CD14-positive monocyte (primary cell): ENCODE results near the gene TRAF5. TPM values are rescaled to one million over a fixed set of nuclear protein-coding genes. Genes with fewer than 3 reads are reported as not detected.

ENCODE experiments used
- DNase-seq, 3 donors: peaks; one replicate each; pipeline ENCODE4 v3.0.0-alpha.2; 2011 to 2022
- H2AFZ ChIP-seq: 2 replicates; pipeline ENCODE4 v1.6.0; 2012; ENCODE audit warnings: mild to moderate bottlenecking, low read depth, low read length, inconsistent platforms; ENCODE audit not compliant: insufficient read depth, poor library complexity, severe bottlenecking
- H3K27ac ChIP-seq, 2 donors: 1 replicate in 1 of 2; 2 replicates in 1 of 2; pipeline ENCODE4 v1.5.1; 2012 to 2013; ENCODE audit warnings: low read length in 2 of 2, control low read depth in 1 of 2, inconsistent platforms in 1 of 2, low read depth in 1 of 2, mild to moderate bottlenecking in 1 of 2
- H3K27me3 ChIP-seq, 2 donors: one replicate each; pipeline versions ENCODE4 v1.6.0 to v1.6.1; 2011 to 2013; ENCODE audit warnings: low read length in 2 of 2; ENCODE audit not compliant: control insufficient read depth in 2 of 2, insufficient read depth in 2 of 2
- H3K36me3 ChIP-seq, 2 donors: replicated peaks in 1 of 2; 1 replicate in 1 of 2; 2 replicates in 1 of 2; pipeline versions ENCODE4 v1.5.1 to v1.6.1; 2012 to 2013; ENCODE audit warnings: low read length in 2 of 2, control low read depth in 1 of 2, inconsistent platforms in 1 of 2, mild to moderate bottlenecking in 1 of 2; ENCODE audit not compliant: insufficient read depth in 2 of 2, control insufficient read depth in 1 of 2
- H3K4me1 ChIP-seq, 2 donors: 1 replicate in 1 of 2; 2 replicates in 1 of 2; pipeline versions ENCODE4 v1.5.1 to v1.6.1; 2012 to 2013; ENCODE audit warnings: low read length in 2 of 2, control low read depth in 1 of 2, inconsistent platforms in 1 of 2, mild to moderate bottlenecking in 1 of 2, moderate library complexity in 1 of 2; ENCODE audit not compliant: insufficient read depth in 2 of 2, control insufficient read depth in 1 of 2
- H3K4me2 ChIP-seq: replicated peaks from 2 replicates; pipeline ENCODE3; 2012; ENCODE audit warnings: low read length, moderate library complexity, mild to moderate bottlenecking; ENCODE audit not compliant: poor library complexity, severe bottlenecking; ENCODE audit errors: extremely low read depth
- H3K4me3 ChIP-seq, 3 experiments: fragments of 200-600 bp in 1 of 3; sonication (generic) in 1 of 3; replicated peaks in 1 of 3; 1 replicate in 2 of 3; 2 replicates in 1 of 3; pipeline ENCODE4 v1.5.1; 2011 to 2013; ENCODE audit warnings: low read length in 3 of 3, mild to moderate bottlenecking in 3 of 3, control low read depth in 2 of 3, low read depth in 2 of 3, inconsistent platforms in 1 of 3, moderate library complexity in 1 of 3
- H3K79me2 ChIP-seq: 2 replicates; pipeline ENCODE4 v1.6.0; 2012; ENCODE audit warnings: mild to moderate bottlenecking, control low read depth, inconsistent platforms, low read length, moderate library complexity; ENCODE audit not compliant: insufficient read depth
- H3K9ac ChIP-seq: 2 replicates; pipeline ENCODE4 v1.6.0; 2017; ENCODE audit warnings: low read length, mild to moderate bottlenecking; ENCODE audit not compliant: insufficient read depth, poor library complexity, severe bottlenecking
- H3K9me3 ChIP-seq, 2 donors: replicated peaks in 1 of 2; 1 replicate in 1 of 2; 2 replicates in 1 of 2; pipeline versions ENCODE4 v1.5.1 to v1.6.1; 2012 to 2013; ENCODE audit warnings: low read length in 2 of 2, control low read depth in 1 of 2; ENCODE audit not compliant: control insufficient read depth in 1 of 2, insufficient read depth in 1 of 2
- H4K20me1 ChIP-seq: 2 replicates; pipeline ENCODE4 v1.6.0; 2012; ENCODE audit warnings: mild to moderate bottlenecking, low read length, control low read depth, moderate library complexity; ENCODE audit not compliant: insufficient read depth
- H3K27ac Mint-ChIP-seq, 7 donors: one replicate each; pipeline ENCODE4 v1.8.0; 2020; ENCODE audit warnings: mild to moderate bottlenecking in 7 of 7, mixed read lengths in 7 of 7, moderate library complexity in 6 of 7, inconsistent platforms in 2 of 7
- H3K27me3 Mint-ChIP-seq, 3 donors: one replicate each; pipeline ENCODE4 v1.8.0; 2021 to 2022; ENCODE audit warnings: low read depth in 3 of 3, mild to moderate bottlenecking in 3 of 3, mixed read lengths in 3 of 3, moderate library complexity in 3 of 3, inconsistent platforms in 1 of 3
- H3K36me3 Mint-ChIP-seq, 2 donors: one replicate each; pipeline ENCODE4 v1.8.0; 2020; ENCODE audit warnings: mixed read lengths in 2 of 2, inconsistent platforms in 1 of 2, mild to moderate bottlenecking in 1 of 2
- H3K4me1 Mint-ChIP-seq: one replicate; pipeline ENCODE4 v1.8.0; 2020; ENCODE audit warnings: mild to moderate bottlenecking, mixed read lengths
- H3K4me3 Mint-ChIP-seq, 2 donors: one replicate each; pipeline ENCODE4 v1.8.0; 2020; ENCODE audit warnings: mild to moderate bottlenecking in 2 of 2, mixed read lengths in 2 of 2, moderate library complexity in 1 of 2
- H3K9me3 Mint-ChIP-seq, 7 donors: one replicate each; pipeline ENCODE4 v1.8.0; 2020 to 2022; ENCODE audit warnings: mixed read lengths in 7 of 7, mild to moderate bottlenecking in 6 of 7, moderate library complexity in 6 of 7, inconsistent platforms in 2 of 7
- CTCF ChIP-seq: fragments of 200-600 bp; IDR thresholded peaks from one replicate; pipeline ENCODE4 v1.8.0; 2022; ENCODE audit warnings: antibody characterized with exemption, mild to moderate bottlenecking
- WGBS: methylation state at CpG from one replicate; pipeline ENCODE4 v1.1.5; 2013; ENCODE audit warnings: missing lambda C conversion rate; ENCODE audit not compliant: insufficient coverage; 5-methylcytosine and 5-hydroxymethylcytosine counted together
- intact Hi-C, 2 donors: fragments of 100-400 bp; cut with micrococcal nuclease; formaldehyde crosslinking; loops; one replicate each; pipeline versions ENCODE4 v1.15.0 to v1.15.1; 2023
- polyA plus RNA-seq, 3 donors: library from polyadenylated mRNA; depleted of rRNA in 1 of 3; unstranded in 2 of 3; stranded (reverse) in 1 of 3; fragments of 300-500 nt in 2 of 3; fragments of >200 nt in 1 of 3; fragmentation: Illumina TruSeq in 2 of 3; gene quantifications; 1 replicate in 2 of 3; 2 replicates in 1 of 3; pipeline ENCODE4 v1.2.3, GENCODE V29; 2012 to 2021

The TRAF5 gene
- polyA plus RNA-seq, 3 donors, result 1.0 to 3.8 (median 1.6) TPM

- Histone ChIP-seq H3K4me2 (no peak overlapping the region), H4K20me1 (no peaks in the 10 kb centered on the region), H3K27ac (no peak overlapping the region), H3K9me3 (no peaks in the 10 kb centered on the region), H3K27me3 (no peaks in the 10 kb centered on the region), H3K79me2 (no peaks in the 10 kb centered on the region), H3K4me3 (no peak overlapping the region), H2AFZ (no peak overlapping the region), H3K36me3 (no peaks in the 10 kb centered on the region), H3K4me1 (no peaks in the 10 kb centered on the region), H3K9ac (no peak overlapping the region)
- intact Hi-C loops, result loop anchor here in 1 of 2 donors (5.0 kb wide), 1 partner anchor 144 kb away; no protein-coding TSS in a partner anchor
- no peak for TF ChIP-seq CTCF
- no CpG with 5 or more reads among the region's 2 CpGs for WGBS
- Mint-ChIP-seq H3K36me3 (peaks cover 0 to 1% of the 10 kb centered on the region in 2 donors), H3K9me3 (no peaks in the 10 kb centered on the region), H3K27ac (no peak overlapping the region), H3K4me3 (no peak overlapping the region), H3K27me3 (peaks cover 4 to 8% (median 6%) of the 10 kb centered on the region in 3 donors), H3K4me1 (peaks cover 27% of the 10 kb centered on the region)
- DNase-seq, result no peak
Observed at GRCh38 chr1:211332830-211333229, 6.2 kb downstream of the TRAF5 start.

- H3K27me3 ChIP-seq, result no peaks in the 10 kb centered on the region
- no peaks in the 10 kb centered on the region for H4K20me1 ChIP-seq
- H3K4me3 ChIP-seq, result no peak overlapping the region
- no peaks in the 10 kb centered on the region for H3K36me3 ChIP-seq
- H3K27ac Mint-ChIP-seq, result no peak overlapping the region
- H3K9me3 ChIP-seq, result no peaks in the 10 kb centered on the region
- no peaks in the 10 kb centered on the region for H3K79me2 ChIP-seq
- peaks cover 21% of the 10 kb centered on the region for H3K4me1 Mint-ChIP-seq
- no peak overlapping the region for H3K4me2 ChIP-seq
- DNase-seq, result no peak
- H3K4me1 ChIP-seq, result no peaks in the 10 kb centered on the region
- H3K9me3 Mint-ChIP-seq, result no peaks in the 10 kb centered on the region
- peaks cover 0 to under 1% of the 10 kb centered on the region in 2 donors for H3K36me3 Mint-ChIP-seq
- no peak for TF ChIP-seq CTCF
- no peak overlapping the region for H2AFZ ChIP-seq
- H3K27me3 Mint-ChIP-seq, result peaks cover 0 to 2% (median 1%) of the 10 kb centered on the region in 3 donors
- no peak overlapping the region for H3K9ac ChIP-seq
- intact Hi-C loops, result loop anchor here in 1 of 2 donors (5.0 kb wide), 1 partner anchor 143 kb away; no protein-coding TSS in a partner anchor
- WGBS, result 100% methylated on average over 1 of the region's 1 CpG
- H3K4me3 Mint-ChIP-seq, result no peak overlapping the region
- H3K27ac ChIP-seq, result no peak overlapping the region
Observed at GRCh38 chr1:211333906-211334305, 7.3 kb downstream of the TRAF5 start.
